IPS-15b (cell line): ENCODE data around the gene ARID1B.

Source experiments
- H3K27me3 ChIP-seq: one replicate; pipeline ENCODE4 v1.6.1; 2013; ENCODE audit warnings: low read length; ENCODE audit not compliant: control insufficient read depth, insufficient read depth
- H3K36me3 ChIP-seq: one replicate; pipeline ENCODE4 v1.6.1; 2013; ENCODE audit warnings: low read length; ENCODE audit not compliant: control insufficient read depth, insufficient read depth
- H3K4me1 ChIP-seq: one replicate; pipeline ENCODE4 v1.6.1; 2013; ENCODE audit warnings: mild to moderate bottlenecking, low read length; ENCODE audit not compliant: control insufficient read depth, insufficient read depth
- H3K4me3 ChIP-seq: one replicate; pipeline ENCODE4 v1.5.1; 2013; ENCODE audit warnings: low read depth, low read length
- H3K9ac ChIP-seq: one replicate; pipeline ENCODE4 v1.6.1; 2013; ENCODE audit warnings: low read depth, mild to moderate bottlenecking, low read length
- H3K9me3 ChIP-seq: one replicate; pipeline ENCODE4 v1.6.1; 2013; ENCODE audit warnings: mild to moderate bottlenecking, low read length; ENCODE audit not compliant: control insufficient read depth, insufficient read depth

ARID1B gene

GRCh38 chr6:157251586-157252247, 474.5 kb downstream of the ARID1B start:
- no peaks in the 10 kb centered on the region for H3K9me3 ChIP-seq
- no peaks in the 10 kb centered on the region for H3K36me3 ChIP-seq
- H3K4me1 ChIP-seq, result no peaks in the 10 kb centered on the region
- no peak overlapping the region for H3K9ac ChIP-seq
- no peak overlapping the region for H3K4me3 ChIP-seq
- no peaks in the 10 kb centered on the region for H3K27me3 ChIP-seq

GRCh38 chr6:157253017-157253416, 475.8 kb downstream of the ARID1B start:
- no peak overlapping the region for H3K4me3 ChIP-seq
- H3K4me1 ChIP-seq, result no peaks in the 10 kb centered on the region
- no peaks in the 10 kb centered on the region for H3K9me3 ChIP-seq
- H3K9ac ChIP-seq, result no peak overlapping the region
- H3K27me3 ChIP-seq, result no peaks in the 10 kb centered on the region
- no peaks in the 10 kb centered on the region for H3K36me3 ChIP-seq

- Histone ChIP-seq H3K9ac (no peak overlapping the region), H3K9me3 (no peaks in the 10 kb centered on the region), H3K4me3 (no peak overlapping the region), H3K27me3 (no peaks in the 10 kb centered on the region), H3K36me3 (no peaks in the 10 kb centered on the region), H3K4me1 (no peaks in the 10 kb centered on the region)
Measured at GRCh38 chr6:157253699-157254098, 476.5 kb downstream of the ARID1B start.

GRCh38 chr6:157254538-157254937, 477.4 kb downstream of the ARID1B start:
- Histone ChIP-seq H3K4me3 (no peak overlapping the region), H3K36me3 (no peaks in the 10 kb centered on the region), H3K4me1 (no peaks in the 10 kb centered on the region), H3K27me3 (no peaks in the 10 kb centered on the region), H3K9me3 (no peaks in the 10 kb centered on the region), H3K9ac (no peak overlapping the region)

GRCh38 chr6:157255079-157255478, 477.9 kb downstream of the ARID1B start:
- H3K4me3 ChIP-seq, result no peak overlapping the region
- no peak overlapping the region for H3K9ac ChIP-seq
- no peaks in the 10 kb centered on the region for H3K36me3 ChIP-seq
- no peaks in the 10 kb centered on the region for H3K9me3 ChIP-seq
- H3K4me1 ChIP-seq, result no peaks in the 10 kb centered on the region
- no peaks in the 10 kb centered on the region for H3K27me3 ChIP-seq

- Histone ChIP-seq H3K4me3 (no peak overlapping the region), H3K9me3 (no peaks in the 10 kb centered on the region), H3K4me1 (no peaks in the 10 kb centered on the region), H3K9ac (no peak overlapping the region), H3K27me3 (no peaks in the 10 kb centered on the region), H3K36me3 (no peaks in the 10 kb centered on the region)
Measured at GRCh38 chr6:157258878-157259277, 481.7 kb downstream of the ARID1B start.

GRCh38 chr6:157259443-157259842, 482.3 kb downstream of the ARID1B start:
- H3K9me3 ChIP-seq, result no peaks in the 10 kb centered on the region
- H3K4me3 ChIP-seq, result no peak overlapping the region
- H3K4me1 ChIP-seq, result no peaks in the 10 kb centered on the region
- no peak overlapping the region for H3K9ac ChIP-seq
- H3K36me3 ChIP-seq, result no peaks in the 10 kb centered on the region
- H3K27me3 ChIP-seq, result no peaks in the 10 kb centered on the region
